H1 (cell line): ENCODE measurements around the gene TRPM1. TPM values are rescaled to one million over a fixed set of nuclear protein-coding genes. Genes with fewer than 3 reads are reported as not detected.

Experiments
- CTCF ChIA-PET: fragments of 300-600 bp; sonication (Branson Sonifier 250); formaldehyde crosslinking; loops from one replicate; lab custom pipeline; 2021; ENCODE audit not compliant: partially characterized antibody; lab: Charles Lee
- POLR2A ChIA-PET: fragments of 300-600 bp; sonication (Branson Sonifier 250); formaldehyde crosslinking; loops from one replicate; lab custom pipeline; 2021; ENCODE audit warnings: inconsistent platforms; ENCODE audit not compliant: partially characterized antibody; lab: Charles Lee
- DNase-seq, 2 experiments: peaks; one replicate each; pipeline versions ENCODE4 v3.0.0 to v3.0.0-alpha.2; 2010 to 2022; ENCODE audit warnings: low spot score in 2 of 2, low read depth in 1 of 2, mixed read lengths in 1 of 2
- FAIRE-seq: peaks from 2 replicates; lab custom pipeline; 2011; peaks lifted over from hg19 to GRCh38; lab: Jason Lieb, UNC
- H2AFZ ChIP-seq: 2 replicates; pipeline ENCODE4 v1.8.1; 2012; ENCODE audit warnings: low read length, inconsistent platforms
- H2AK5ac ChIP-seq: 2 replicates; pipeline ENCODE4 v1.6.1; 2013; ENCODE audit warnings: low read depth, low read length
- H2BK120ac ChIP-seq: replicated peaks from 2 replicates; pipeline ENCODE3; 2013; ENCODE audit warnings: low read depth, low read length, inconsistent platforms
- H2BK12ac ChIP-seq: 2 replicates; pipeline ENCODE4 v1.6.1; 2013; ENCODE audit warnings: low read depth, low read length
- H2BK15ac ChIP-seq: 2 replicates; pipeline ENCODE4 v1.6.1; 2013; ENCODE audit warnings: low read length
- H2BK20ac ChIP-seq: 2 replicates; pipeline ENCODE4 v1.6.1; 2013; ENCODE audit warnings: low read length
- H2BK5ac ChIP-seq: 2 replicates; pipeline ENCODE4 v1.6.1; 2013; ENCODE audit warnings: low read depth, low read length
- H3K14ac ChIP-seq: 2 replicates; pipeline ENCODE4 v1.6.1; 2013; ENCODE audit warnings: inconsistent platforms; ENCODE audit not compliant: insufficient read length
- H3K18ac ChIP-seq: 2 replicates; pipeline ENCODE4 v1.6.1; 2013; ENCODE audit warnings: low read length; ENCODE audit errors: extremely low read depth
- H3K23ac ChIP-seq: 2 replicates; pipeline ENCODE4 v1.6.1; 2013; ENCODE audit warnings: inconsistent platforms; ENCODE audit not compliant: insufficient read length
- H3K23me2 ChIP-seq: 2 replicates; pipeline ENCODE4 v1.6.1; 2013; ENCODE audit warnings: low read depth, low read length
- H3K27ac ChIP-seq: 2 replicates; pipeline ENCODE4 v1.6.1; 2011; ENCODE audit warnings: low read depth, low read length, inconsistent platforms
- H3K27me3 ChIP-seq, 4 experiments: replicated peaks in 1 of 4; 1 replicate in 1 of 4; 2 replicates in 3 of 4; pipeline versions ENCODE4 v1.6.1 to v1.8.1; 2011 to 2013; ENCODE audit warnings: low read length in 3 of 4, mild to moderate bottlenecking in 3 of 4, inconsistent platforms in 2 of 4, mixed read lengths in 2 of 4, moderate library complexity in 1 of 4; ENCODE audit not compliant: control insufficient read depth in 3 of 4, insufficient read depth in 3 of 4; ENCODE audit errors: extremely low read depth in 1 of 4
- H3K36me3 ChIP-seq, 4 experiments: 2 replicates each; pipeline versions ENCODE4 v1.6.1 to v1.8.1; 2011 to 2013; ENCODE audit warnings: mild to moderate bottlenecking in 4 of 4, low read length in 3 of 4, moderate library complexity in 2 of 4, control low read depth in 1 of 4, inconsistent platforms in 1 of 4; ENCODE audit not compliant: insufficient read depth in 4 of 4, control insufficient read depth in 2 of 4
- H3K4ac ChIP-seq: replicated peaks from 2 replicates; pipeline ENCODE3; 2013; ENCODE audit warnings: low read length, low read depth, mixed read lengths, inconsistent platforms; ENCODE audit not compliant: insufficient read length
- H3K4me1 ChIP-seq, 4 experiments: replicated peaks in 1 of 4; 1 replicate in 1 of 4; 2 replicates in 3 of 4; pipeline versions ENCODE4 v1.6.1 to v1.8.1; 2011 to 2013; ENCODE audit warnings: low read length in 3 of 4, inconsistent platforms in 2 of 4, mixed read lengths in 1 of 4; ENCODE audit not compliant: insufficient read depth in 4 of 4, control insufficient read depth in 3 of 4
- H3K4me2 ChIP-seq, 2 experiments: 2 replicates each; pipeline versions ENCODE4 v1.6.1 to v1.8.1; 2011 to 2013; ENCODE audit warnings: low read depth in 2 of 2, low read length in 2 of 2, control low read depth in 1 of 2, inconsistent platforms in 1 of 2, mild to moderate bottlenecking in 1 of 2; ENCODE audit not compliant: insufficient read depth in 1 of 2
- H3K4me3 ChIP-seq, 4 experiments: fragments of 200-600, 300-600 bp in 1 of 4; sonication (generic), shearing (Covaris generic), sonication (Bioruptor Twin) in 1 of 4; 2 replicates each; pipeline versions ENCODE4 v1.5.1 to v1.8.1; 2011 to 2016; ENCODE audit warnings: low read length in 4 of 4, low read depth in 3 of 4, control low read depth in 2 of 4, inconsistent platforms in 2 of 4, mild to moderate bottlenecking in 2 of 4, mixed read lengths in 1 of 4, moderate library complexity in 1 of 4; ENCODE audit not compliant: insufficient read depth in 2 of 4; ENCODE audit errors: extremely low read depth in 1 of 4
- H3K56ac ChIP-seq: replicated peaks from 2 replicates; pipeline ENCODE3; 2013; ENCODE audit warnings: low read depth, mild to moderate bottlenecking, mixed read lengths, low read length, inconsistent platforms; ENCODE audit not compliant: insufficient read length
- H3K79me1 ChIP-seq: 2 replicates; pipeline ENCODE4 v1.6.1; 2013; ENCODE audit warnings: low read depth, low read length, control low read depth
- H3K79me2 ChIP-seq, 2 experiments: 2 replicates each; pipeline versions ENCODE4 v1.6.1 to v1.8.1; 2012 to 2013; ENCODE audit warnings: low read length in 2 of 2, mild to moderate bottlenecking in 2 of 2, inconsistent platforms in 1 of 2; ENCODE audit not compliant: insufficient read depth in 2 of 2, control insufficient read depth in 1 of 2
- H3K9ac ChIP-seq, 4 experiments: replicated peaks in 1 of 4; 1 replicate in 1 of 4; 2 replicates in 3 of 4; pipeline versions ENCODE4 v1.6.1 to v1.8.1; 2011 to 2013; ENCODE audit warnings: low read depth in 3 of 4, low read length in 3 of 4, control low read depth in 2 of 4, mild to moderate bottlenecking in 2 of 4, moderate library complexity in 2 of 4, inconsistent platforms in 1 of 4; ENCODE audit errors: extremely low read depth in 1 of 4
- H3K9me3 ChIP-seq, 2 experiments: 2 replicates each; pipeline versions ENCODE4 v1.6.1 to v1.8.1; 2012 to 2013; ENCODE audit warnings: mild to moderate bottlenecking in 2 of 2, moderate library complexity in 2 of 2, control low read depth in 1 of 2, inconsistent platforms in 1 of 2, low read depth in 1 of 2, low read length in 1 of 2, mixed read lengths in 1 of 2; ENCODE audit not compliant: insufficient read depth in 2 of 2
- H4K20me1 ChIP-seq, 2 experiments: replicated peaks in 1 of 2; 2 replicates each; pipeline versions ENCODE3 to v1.8.1; 2011 to 2013; ENCODE audit warnings: inconsistent platforms in 2 of 2, low read length in 2 of 2, mild to moderate bottlenecking in 1 of 2; ENCODE audit not compliant: insufficient read depth in 2 of 2, control insufficient read depth in 1 of 2
- H4K5ac ChIP-seq: 2 replicates; pipeline ENCODE4 v1.6.1; 2013; ENCODE audit warnings: low read length, low read depth, mixed read lengths, inconsistent platforms; ENCODE audit not compliant: insufficient read length
- H4K8ac ChIP-seq: 2 replicates; pipeline ENCODE4 v1.8.0; 2013; ENCODE audit warnings: mild to moderate bottlenecking, moderate library complexity, low read length, inconsistent platforms; ENCODE audit not compliant: insufficient read depth; ENCODE audit errors: extremely low read depth
- H4K91ac ChIP-seq: replicated peaks from 2 replicates; pipeline ENCODE3; 2013; ENCODE audit warnings: low read length, mixed read lengths, inconsistent platforms; ENCODE audit not compliant: insufficient read length
- BRCA1 ChIP-seq: IDR thresholded peaks from 2 replicates; pipeline ENCODE4 v1.6.1; 2012; ENCODE audit warnings: low read depth, low read length, improper control_type of control experiment
- KDM4A ChIP-seq: IDR thresholded peaks from one replicate; pipeline ENCODE4 v1.7.1; 2012; ENCODE audit warnings: low read depth, mild to moderate bottlenecking, moderate library complexity, low read length, inconsistent platforms; ENCODE audit not compliant: severe bottlenecking
- MAFK ChIP-seq: IDR thresholded peaks from 2 replicates; pipeline ENCODE4 v1.6.1; 2012; ENCODE audit warnings: low read depth, mild to moderate bottlenecking, improper control_type of control experiment, low read length
- POU5F1 ChIP-seq: IDR thresholded peaks from 2 replicates; pipeline ENCODE4 v1.6.1; 2011; ENCODE audit warnings: low read depth, mild to moderate bottlenecking, low read length, moderate library complexity
- RXRA ChIP-seq: IDR thresholded peaks from 2 replicates; pipeline ENCODE4 v1.6.1; 2011; ENCODE audit warnings: low read depth, mild to moderate bottlenecking, low read length, moderate library complexity; ENCODE audit not compliant: insufficient read depth
- TAF7 ChIP-seq: optimal IDR thresholded peaks from 2 replicates; pipeline ENCODE3; 2011; ENCODE audit warnings: low read depth, mild to moderate bottlenecking, inconsistent platforms, low read length, moderate library complexity, borderline replicate concordance
- WGBS, 2 experiments: shearing (Covaris generic) in 1 of 2; methylation state at CpG; one replicate each; pipeline versions ENCODE4 v1.1.6 to v1.1.7; 2013 to 2015; ENCODE audit warnings: low lambda C conversion rate in 2 of 2, mixed read lengths in 2 of 2, inconsistent platforms in 1 of 2, low coverage in 1 of 2, missing lambda C conversion rate in 1 of 2; ENCODE audit not compliant: insufficient replicate concordance in 2 of 2, insufficient coverage in 1 of 2, insufficient read length in 1 of 2; ENCODE audit errors: extremely low coverage in 1 of 2, missing lambda C conversion rate in 1 of 2; 5-methylcytosine and 5-hydroxymethylcytosine counted together
- polyA plus RNA-seq, 7 experiments: library from polyadenylated mRNA; depleted of rRNA in 3 of 7; stranded (reverse) in 5 of 7; unstranded in 2 of 7; fragments of >200 nt in 5 of 7; fragments of 200-250 nt in 2 of 7; gene quantifications; 1 replicate in 5 of 7; 2 replicates in 1 of 7; 4 replicates in 1 of 7; pipeline versions ENCODE4 v1.2.1 to v1.2.3, GENCODE V29; 2011 to 2013; ENCODE audit warnings: missing spikeins in 2 of 7, mixed read lengths in 2 of 7
- total RNA-seq: library from RNA; stranded (reverse); fragmentation: NEBNext Ultra II Directional; extraction: Animal tissue kit (Norgen Biotek cat#: 25700); gene quantifications from 2 replicates; pipeline ENCODE4 v1.2.1, GENCODE V29; 2021

TRPM1 gene
- total and polyA plus RNA-seq, 2 of the 8 experiments (the other 6 are each of a cell fraction or from before 2014, with no cell fraction given): 0.05 TPM; not detected in 1

- no peaks in the 10 kb centered on the region for H4K20me1 ChIP-seq
- no peak for FAIRE-seq
- no peak for TF ChIP-seq TAF7
- no peak for TF ChIP-seq RXRA
- no peak for TF ChIP-seq MAFK
- no peak for TF ChIP-seq POU5F1
- no peak for TF ChIP-seq BRCA1
- no peak for TF ChIP-seq KDM4A
- no peak overlapping the region; the same call in 1 of the 2 replicates for H4K8ac ChIP-seq
- no peak overlapping the region for H3K9ac ChIP-seq
- H3K27ac ChIP-seq: no peak overlapping the region
- H2BK20ac ChIP-seq: no peak overlapping the region
- H3K79me1 ChIP-seq: no peaks in the 10 kb centered on the region
- no peak overlapping the region for H3K23ac ChIP-seq
- H3K27me3 ChIP-seq: no peaks in the 10 kb centered on the region
- CTCF ChIA-PET: interaction anchor here (0.6 to 5.5 kb wide), 68 partner anchors 9 to 466 kb away, joined by 3 to 40 read pairs (median 5); partner anchors contain the start of genes MTMR10 and TRPM1
- no peak overlapping the region for H4K5ac ChIP-seq
- no peaks in the 10 kb centered on the region; a peak in 3 of 7 replicates for H3K4me1 ChIP-seq
- H3K4me3 ChIP-seq: no peak overlapping the region
- POLR2A ChIA-PET: no interaction called here
- 83% methylated on average over 6 of the region's 6 CpGs; no CpG with 5 or more reads in 1 of the 2 experiments for WGBS, 2 experiments
- H3K9me3 ChIP-seq: peaks cover 0 to under 1% of the 10 kb centered on the region in 2 experiments; a peak in 2 of 4 replicates
- no peak overlapping the region for H3K4me2 ChIP-seq
- no peak overlapping the region for H3K18ac ChIP-seq
- H3K23me2 ChIP-seq: no peaks in the 10 kb centered on the region
- H2AFZ ChIP-seq: no peak overlapping the region
- no peak overlapping the region for H4K91ac ChIP-seq
- DNase-seq: no peak
- H2BK15ac ChIP-seq: 0 out of 2 replicates have a peak overlapping the region, but pooled peaks have one; percentile 61
- H3K36me3 ChIP-seq: no peaks in the 10 kb centered on the region
- H2BK12ac ChIP-seq: no peak overlapping the region
- H3K4ac ChIP-seq: no peak overlapping the region
- no peak overlapping the region for H3K14ac ChIP-seq
- H3K79me2 ChIP-seq: no peaks in the 10 kb centered on the region
- H2BK5ac ChIP-seq: no peak overlapping the region
- no peak overlapping the region for H2BK120ac ChIP-seq
- H2AK5ac ChIP-seq: no peak overlapping the region
- H3K56ac ChIP-seq: no peak overlapping the region
These were observed 27.0 kb upstream of the TRPM1 start for GRCh38 chr15:31128477-31128876.
